SK-N-SH treated with all-trans-retinoic acid at 6 μM for 48 hours (cell line): ENCODE results near the gene CENPU.
A peak's percentile ranks its signal among the peaks of the same experiment; 100 is the strongest.

Source experiments
- ATAC-seq: fragments of 200-7000 bp; cut with Tn5 transposase; 3 replicates; pipeline ENCODE4 v1.9.1; 2020; ENCODE audit warnings: mild to moderate bottlenecking, moderate library complexity
- BACH2 ChIP-seq: fragments of 250-450 bp; sonication (Bioruptor Pico); IDR thresholded peaks from 2 replicates; pipeline ENCODE4 v1.9.0; 2021; ENCODE audit warnings: mild to moderate bottlenecking, borderline replicate concordance
- CSDC2 ChIP-seq: fragments of 250-450 bp; sonication (Bioruptor Pico); IDR thresholded peaks from 2 replicates; pipeline ENCODE4 v1.5.0; 2020; ENCODE audit warnings: mild to moderate bottlenecking, moderate library complexity
- CSRNP3 ChIP-seq: fragments of 250-450 bp; sonication (Bioruptor Pico); IDR thresholded peaks from 2 replicates; pipeline ENCODE4 v1.5.1; 2021; ENCODE audit warnings: mild to moderate bottlenecking, moderate library complexity
- ESRRG ChIP-seq: fragments of 250-450 bp; sonication (Bioruptor Pico); IDR thresholded peaks from 2 replicates; pipeline ENCODE4 v1.6.1; 2021; ENCODE audit warnings: mild to moderate bottlenecking
- GLIS3 ChIP-seq: fragments of 250-450 bp; sonication (Bioruptor Pico); IDR thresholded peaks from 2 replicates; pipeline ENCODE4 v1.5.0; 2020; ENCODE audit warnings: mild to moderate bottlenecking, moderate library complexity
- ISL1 ChIP-seq: fragments of 250-450 bp; sonication (Bioruptor Pico); IDR thresholded peaks from 2 replicates; pipeline ENCODE4 v2.1.2; 2022; ENCODE audit warnings: mild to moderate bottlenecking, moderate library complexity
- PATZ1 ChIP-seq: fragments of 250-450 bp; sonication (Bioruptor Pico); IDR thresholded peaks from 2 replicates; pipeline ENCODE4 v1.8.0; 2020; ENCODE audit warnings: mild to moderate bottlenecking, moderate library complexity, borderline replicate concordance
- POU6F1 ChIP-seq: fragments of 250-450 bp; sonication (Bioruptor Pico); IDR thresholded peaks from 2 replicates; pipeline ENCODE4 v1.8.0; 2021; ENCODE audit warnings: low read depth, mild to moderate bottlenecking, moderate library complexity, borderline replicate concordance
- RARB ChIP-seq: fragments of 250-450 bp; sonication (Bioruptor Pico); IDR thresholded peaks from 2 replicates; pipeline ENCODE4 v1.8.0; 2021; ENCODE audit warnings: mild to moderate bottlenecking, moderate library complexity
- SNAI2 ChIP-seq: fragments of 250-450 bp; sonication (Bioruptor Pico); IDR thresholded peaks from 2 replicates; pipeline ENCODE4 v1.5.0; 2020; ENCODE audit warnings: mild to moderate bottlenecking, moderate library complexity
- TOX ChIP-seq: fragments of 250-450 bp; sonication (Bioruptor Pico); IDR thresholded peaks from 2 replicates; pipeline ENCODE4 v1.8.0; 2021; ENCODE audit warnings: mild to moderate bottlenecking, moderate library complexity, borderline replicate concordance
- TSHZ2 ChIP-seq: fragments of 250-450 bp; sonication (Bioruptor Pico); IDR thresholded peaks from 2 replicates; pipeline ENCODE4 v1.5.0; 2020; ENCODE audit warnings: mild to moderate bottlenecking, moderate library complexity
- ZC3H10 ChIP-seq: fragments of 250-450 bp; sonication (Bioruptor Pico); IDR thresholded peaks from 2 replicates; pipeline ENCODE4 v1.5.1; 2021; ENCODE audit warnings: mild to moderate bottlenecking, moderate library complexity
- ZFP3 ChIP-seq: fragments of 250-450 bp; sonication (Bioruptor Pico); IDR thresholded peaks from 2 replicates; pipeline ENCODE4 v1.5.0; 2020; ENCODE audit warnings: mild to moderate bottlenecking, moderate library complexity
- ZFP30 ChIP-seq: fragments of 450-650 bp; formaldehyde crosslinking; IDR thresholded peaks from 2 replicates; pipeline ENCODE4 v1.5.0; 2022; ENCODE audit warnings: mild to moderate bottlenecking, moderate library complexity
- ZNF565 ChIP-seq: fragments of 450-650 bp; formaldehyde crosslinking; conservative IDR thresholded peaks from 2 replicates; pipeline ENCODE4 v1.5.0; 2020; ENCODE audit warnings: low read depth, mild to moderate bottlenecking, moderate library complexity
- ZNF70 ChIP-seq: fragments of 450-650 bp; formaldehyde crosslinking; IDR thresholded peaks from 2 replicates; pipeline ENCODE4 v1.5.0; 2020; ENCODE audit warnings: mild to moderate bottlenecking, moderate library complexity
- ZNF8 ChIP-seq: fragments of 450-650 bp; formaldehyde crosslinking; IDR thresholded peaks from 2 replicates; pipeline ENCODE4 v1.5.0; 2020; ENCODE audit warnings: mild to moderate bottlenecking, moderate library complexity

Gene CENPU

GRCh38 chr4:184688447-184688846, 45.4 kb downstream of the CENPU start (continued):
- no peak for TF ChIP-seq PATZ1
- TF ChIP-seq ZFP3 (CRISPR knock-in tag): no peak
- TF ChIP-seq POU6F1 (CRISPR knock-in tag): no peak
- TF ChIP-seq BACH2 (CRISPR knock-in tag): no peak
- no peak for TF ChIP-seq SNAI2
- no peak for TF ChIP-seq ESRRG (CRISPR knock-in tag)

GRCh38 chr4:184688005-184688404, 45.9 kb downstream of the CENPU start:
- ATAC-seq: peak; percentile 39
- TF ChIP-seq ZNF565 (CRISPR knock-in tag) (no peak), TSHZ2 (CRISPR knock-in tag) (no peak), ISL1 (CRISPR knock-in tag) (no peak), ESRRG (CRISPR knock-in tag) (no peak), POU6F1 (CRISPR knock-in tag) (no peak), TOX (CRISPR knock-in tag) (no peak), ZC3H10 (CRISPR knock-in tag) (no peak), GLIS3 (no peak), ZNF70 (CRISPR knock-in tag) (no peak), RARB (no peak)

- ATAC-seq: no peak
- no peak for TF ChIP-seq CSDC2 (CRISPR knock-in tag)
- TF ChIP-seq CSRNP3 (CRISPR knock-in tag): no peak
- TF ChIP-seq POU6F1 (CRISPR knock-in tag): no peak
- TF ChIP-seq ZC3H10 (CRISPR knock-in tag): no peak
These were observed 49.3 kb downstream of the CENPU start for GRCh38 chr4:184684491-184685189.

GRCh38 chr4:184681916-184682315, 52.0 kb downstream of the CENPU start:
- no peak for TF ChIP-seq ZFP3 (CRISPR knock-in tag)
- no peak for TF ChIP-seq ZC3H10 (CRISPR knock-in tag)
- TF ChIP-seq ESRRG (CRISPR knock-in tag): no peak
- no peak for TF ChIP-seq SNAI2
- no peak for TF ChIP-seq PATZ1
- TF ChIP-seq ZFP30 (CRISPR knock-in tag): no peak
- TF ChIP-seq ZNF8 (CRISPR knock-in tag): no peak
- no peak for ATAC-seq
